K562 (cell line): ENCODE results near the gene VEGFA. TPM values are rescaled to one million over a fixed set of nuclear protein-coding genes. Genes with fewer than 3 reads are reported as not detected.

Experiments
- ARID2 ChIP-seq: fragments of 450-650 bp; IDR thresholded peaks from 2 replicates; pipeline ENCODE4 v1.6.1; 2017; ENCODE audit warnings: antibody characterized with exemption, mild to moderate bottlenecking
- HDAC2 ChIP-seq: fragments of 450-650 bp; IDR thresholded peaks from 2 replicates; pipeline ENCODE4 v1.6.1; 2016; ENCODE audit warnings: mild to moderate bottlenecking
- MAFG ChIP-seq: fragments of 450-650 bp; conservative IDR thresholded peaks from 2 replicates; pipeline ENCODE4 v1.6.1; 2016; ENCODE audit warnings: missing genetic modification characterization, missing compliant biosample characterization
- MCM5 ChIP-seq: fragments of 450-650 bp; IDR thresholded peaks from 2 replicates; pipeline ENCODE4 v1.6.1; 2016; ENCODE audit warnings: low read depth
- MEF2D ChIP-seq: conservative IDR thresholded peaks from 2 replicates; pipeline ENCODE4 v1.6.1; 2016; ENCODE audit warnings: low read depth, missing genetic modification characterization, missing compliant biosample characterization
- MEIS2 ChIP-seq: fragments of 450-650 bp; IDR thresholded peaks from 2 replicates; pipeline ENCODE4 v1.6.1; 2014; ENCODE audit warnings: mild to moderate bottlenecking; ENCODE audit not compliant: partially characterized antibody
- NCOA6 ChIP-seq: fragments of 450-650 bp; IDR thresholded peaks from 2 replicates; pipeline ENCODE4 v1.6.1; 2017; ENCODE audit warnings: mild to moderate bottlenecking
- PCBP2 ChIP-seq: fragments of 200-400 bp; formaldehyde crosslinking; IDR thresholded peaks from 2 replicates; pipeline ENCODE4 v1.6.1; 2018; ENCODE audit warnings: low read length, low read depth, mild to moderate bottlenecking, moderate library complexity; ENCODE audit not compliant: poor library complexity, severe bottlenecking
- POLR2A ChIP-seq: fragments of 450-650 bp; conservative IDR thresholded peaks from 2 replicates; pipeline ENCODE4 v1.6.1; 2016
- SPI1 ChIP-seq: IDR thresholded peaks from 2 replicates; pipeline ENCODE4 v1.6.1; 2011; ENCODE audit warnings: low read depth, low read length, control low read depth, borderline replicate concordance
- ZNF175 ChIP-seq: fragments of 200-800 bp; sonication (Bioruptor generic); IDR thresholded peaks from 2 replicates; pipeline ENCODE4 v1.6.1; 2016; ENCODE audit warnings: low read depth, mild to moderate bottlenecking, missing genetic modification characterization, missing compliant biosample characterization
- ZNF23 ChIP-seq: fragments of 250-450 bp; sonication (Bioruptor Pico); IDR thresholded peaks from 2 replicates; pipeline ENCODE4 v1.4.0; 2020; ENCODE audit warnings: mild to moderate bottlenecking
- ZNF408 ChIP-seq: fragments of 250-450 bp; sonication (Bioruptor Pico); IDR thresholded peaks from 2 replicates; pipeline ENCODE4 v1.4.0; 2020; ENCODE audit warnings: low read depth, mild to moderate bottlenecking, moderate library complexity
- polyA plus RNA-seq, 8 experiments: library from polyadenylated mRNA; depleted of rRNA in 4 of 8; stranded (reverse) in 5 of 8; unstranded in 3 of 8; fragments of >200 nt; fragmentation: Nextera tagmentation in 2 of 8; fragmentation: Illumina TruSeq in 1 of 8; extraction: Ambion mirVana in 2 of 8; extraction: Trizol in 1 of 8; gene quantifications; 2 replicates each; pipeline versions ENCODE4 v1.2.1 to v1.2.3, GENCODE V29; 2011 to 2014; ENCODE audit warnings: inconsistent platforms in 1 of 8, missing spikeins in 1 of 8
- total RNA-seq, 7 experiments: library from RNA; depleted of rRNA in 6 of 7; stranded (reverse); fragments of >200 nt in 6 of 7; fragmentation: Illumina TruSeq in 2 of 7; extraction: Trizol in 2 of 7; gene quantifications; 2 replicates each; pipeline versions ENCODE4 v1.2.1 to v1.2.3, GENCODE V29; 2011 to 2021; ENCODE audit warnings: low replicate concordance in 1 of 7
- TF ChIP-seq, protein P1 (sequence below), 2 experiments: fragments of 450-650 bp in 1 of 2; sonication (generic) in 1 of 2; formaldehyde crosslinking; conservative IDR thresholded peaks; 2 replicates each; pipeline versions ENCODE4 v1.4.0 to v1.8.1; 2020 to 2022; ENCODE audit warnings: mild to moderate bottlenecking in 1 of 2, missing genetic modification reagents in 1 of 2
- TF ChIP-seq, protein P2 (sequence below): IDR thresholded peaks from 3 replicates; pipeline ENCODE4 v1.6.1; 2011; ENCODE audit warnings: borderline replicate concordance, mild to moderate bottlenecking; ENCODE audit not compliant: insufficient read length, insufficient read depth
- TF ChIP-seq, protein P3 (sequence below): fragments of 450-650 bp; IDR thresholded peaks from 2 replicates; pipeline ENCODE4 v1.6.1; 2018; ENCODE audit warnings: mild to moderate bottlenecking, low read depth; ENCODE audit not compliant: partially characterized antibody
- TF ChIP-seq, protein P4 (sequence below): fragments of 250-450 bp; sonication (Bioruptor Pico); IDR thresholded peaks from 2 replicates; pipeline ENCODE4 v1.9.0; 2021; ENCODE audit warnings: mild to moderate bottlenecking
- TF ChIP-seq, protein P5 (sequence below): fragments of 250-450 bp; sonication (Bioruptor Pico); IDR thresholded peaks from 2 replicates; pipeline ENCODE4 v1.9.0; 2021; ENCODE audit warnings: mild to moderate bottlenecking, inconsistent platforms
- TF ChIP-seq, protein P6 (sequence below): sonication (generic); formaldehyde crosslinking; IDR thresholded peaks from 2 replicates; pipeline ENCODE4 v1.8.0; 2022; ENCODE audit warnings: mild to moderate bottlenecking, missing genetic modification reagents

VEGFA gene
- total and polyA plus RNA-seq, 9 of the 15 experiments (the other 6 are each of a cell fraction or from before 2014, with no cell fraction given), result 14.0 to 271 (median 124) TPM

DNA sequence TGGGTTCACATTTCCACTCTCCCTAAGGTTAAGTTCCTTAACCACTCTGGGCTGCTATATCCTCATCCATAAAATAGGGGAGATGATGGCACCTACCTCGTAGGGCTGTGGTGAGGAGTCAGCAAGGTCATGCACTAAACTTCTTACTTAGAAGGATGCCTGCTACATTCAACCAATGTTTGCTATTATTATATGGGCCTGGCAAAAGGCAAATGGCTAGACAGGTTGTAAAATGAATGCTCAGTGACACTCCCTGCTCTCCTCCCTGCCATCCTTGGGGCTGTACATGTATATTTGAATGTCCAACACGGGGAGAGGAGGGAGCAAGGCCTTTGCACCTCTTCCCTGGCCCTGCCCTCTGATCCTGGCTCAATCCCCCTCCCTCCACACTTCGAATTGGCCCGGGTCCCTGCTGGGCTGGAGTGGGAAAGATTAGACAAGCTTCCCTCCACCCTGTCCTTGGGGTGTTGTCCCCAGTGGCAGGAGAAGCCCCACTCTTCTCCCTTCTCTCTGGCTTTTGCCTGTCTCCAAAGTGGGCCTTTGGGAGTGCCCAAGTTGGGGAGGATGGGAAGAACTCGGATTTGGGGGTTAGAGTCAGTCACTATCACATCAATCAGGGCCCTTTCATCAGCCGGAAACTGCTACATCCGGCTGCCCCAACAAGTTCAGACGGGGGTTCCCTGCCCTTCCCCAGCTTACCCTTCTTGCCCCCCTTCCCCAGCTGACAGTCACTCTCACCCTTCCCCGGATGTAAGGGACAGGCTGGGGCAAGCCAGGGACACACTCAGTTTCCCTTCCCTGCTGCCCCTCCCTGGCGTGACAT is 36.3 kb upstream of the VEGFA start (continued):
- TF ChIP-seq, protein P1, sequence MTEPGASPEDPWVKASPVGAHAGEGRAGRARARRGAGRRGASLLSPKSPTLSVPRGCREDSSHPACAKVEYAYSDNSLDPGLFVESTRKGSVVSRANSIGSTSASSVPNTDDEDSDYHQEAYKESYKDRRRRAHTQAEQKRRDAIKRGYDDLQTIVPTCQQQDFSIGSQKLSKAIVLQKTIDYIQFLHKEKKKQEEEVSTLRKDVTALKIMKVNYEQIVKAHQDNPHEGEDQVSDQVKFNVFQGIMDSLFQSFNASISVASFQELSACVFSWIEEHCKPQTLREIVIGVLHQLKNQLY (CRISPR knock-in tag; conservative IDR thresholded peaks at IDR 0.05), result no peak
- TF ChIP-seq, protein P2, sequence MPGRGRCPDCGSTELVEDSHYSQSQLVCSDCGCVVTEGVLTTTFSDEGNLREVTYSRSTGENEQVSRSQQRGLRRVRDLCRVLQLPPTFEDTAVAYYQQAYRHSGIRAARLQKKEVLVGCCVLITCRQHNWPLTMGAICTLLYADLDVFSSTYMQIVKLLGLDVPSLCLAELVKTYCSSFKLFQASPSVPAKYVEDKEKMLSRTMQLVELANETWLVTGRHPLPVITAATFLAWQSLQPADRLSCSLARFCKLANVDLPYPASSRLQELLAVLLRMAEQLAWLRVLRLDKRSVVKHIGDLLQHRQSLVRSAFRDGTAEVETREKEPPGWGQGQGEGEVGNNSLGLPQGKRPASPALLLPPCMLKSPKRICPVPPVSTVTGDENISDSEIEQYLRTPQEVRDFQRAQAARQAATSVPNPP, result no peak
- no peak for TF ChIP-seq HDAC2
- no peak for TF ChIP-seq SPI1
- TF ChIP-seq MEIS2, result peak; percentile 64
- TF ChIP-seq POLR2A, result no peak
- TF ChIP-seq, protein P3, sequence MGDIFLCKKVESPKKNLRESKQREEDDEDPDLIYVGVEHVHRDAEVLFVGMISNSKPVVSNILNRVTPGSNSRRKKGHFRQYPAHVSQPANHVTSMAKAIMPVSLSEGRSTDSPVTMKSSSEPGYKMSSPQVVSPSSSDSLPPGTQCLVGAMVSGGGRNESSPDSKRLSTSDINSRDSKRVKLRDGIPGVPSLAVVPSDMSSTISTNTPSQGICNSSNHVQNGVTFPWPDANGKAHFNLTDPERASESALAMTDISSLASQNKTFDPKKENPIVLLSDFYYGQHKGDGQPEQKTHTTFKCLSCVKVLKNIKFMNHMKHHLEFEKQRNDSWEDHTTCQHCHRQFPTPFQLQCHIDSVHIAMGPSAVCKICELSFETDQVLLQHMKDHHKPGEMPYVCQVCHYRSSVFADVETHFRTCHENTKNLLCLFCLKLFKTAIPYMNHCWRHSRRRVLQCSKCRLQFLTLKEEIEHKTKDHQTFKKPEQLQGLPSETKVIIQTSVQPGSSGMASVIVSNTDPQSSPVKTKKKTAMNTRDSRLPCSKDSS, result no peak
- 0 out of 2 replicates have a peak, but pooled peaks have one; percentile 16 for TF ChIP-seq ZNF175 (CRISPR knock-in tag)
- TF ChIP-seq PCBP2, result no peak
- no peak for TF ChIP-seq MEF2D (tag)
- TF ChIP-seq, protein P4, sequence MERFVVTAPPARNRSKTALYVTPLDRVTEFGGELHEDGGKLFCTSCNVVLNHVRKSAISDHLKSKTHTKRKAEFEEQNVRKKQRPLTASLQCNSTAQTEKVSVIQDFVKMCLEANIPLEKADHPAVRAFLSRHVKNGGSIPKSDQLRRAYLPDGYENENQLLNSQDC (CRISPR knock-in tag), result no peak
- no peak for TF ChIP-seq ZNF408
- TF ChIP-seq ZNF23 (CRISPR knock-in tag), result no peak
- no peak for TF ChIP-seq NCOA6
- TF ChIP-seq, protein P5, sequence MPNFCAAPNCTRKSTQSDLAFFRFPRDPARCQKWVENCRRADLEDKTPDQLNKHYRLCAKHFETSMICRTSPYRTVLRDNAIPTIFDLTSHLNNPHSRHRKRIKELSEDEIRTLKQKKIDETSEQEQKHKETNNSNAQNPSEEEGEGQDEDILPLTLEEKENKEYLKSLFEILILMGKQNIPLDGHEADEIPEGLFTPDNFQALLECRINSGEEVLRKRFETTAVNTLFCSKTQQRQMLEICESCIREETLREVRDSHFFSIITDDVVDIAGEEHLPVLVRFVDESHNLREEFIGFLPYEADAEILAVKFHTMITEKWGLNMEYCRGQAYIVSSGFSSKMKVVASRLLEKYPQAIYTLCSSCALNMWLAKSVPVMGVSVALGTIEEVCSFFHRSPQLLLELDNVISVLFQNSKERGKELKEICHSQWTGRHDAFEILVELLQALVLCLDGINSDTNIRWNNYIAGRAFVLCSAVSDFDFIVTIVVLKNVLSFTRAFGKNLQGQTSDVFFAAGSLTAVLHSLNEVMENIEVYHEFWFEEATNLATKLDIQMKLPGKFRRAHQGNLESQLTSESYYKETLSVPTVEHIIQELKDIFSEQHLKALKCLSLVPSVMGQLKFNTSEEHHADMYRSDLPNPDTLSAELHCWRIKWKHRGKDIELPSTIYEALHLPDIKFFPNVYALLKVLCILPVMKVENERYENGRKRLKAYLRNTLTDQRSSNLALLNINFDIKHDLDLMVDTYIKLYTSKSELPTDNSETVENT (CRISPR knock-in tag), result no peak
- no peak for TF ChIP-seq ARID2
- TF ChIP-seq, protein P6, sequence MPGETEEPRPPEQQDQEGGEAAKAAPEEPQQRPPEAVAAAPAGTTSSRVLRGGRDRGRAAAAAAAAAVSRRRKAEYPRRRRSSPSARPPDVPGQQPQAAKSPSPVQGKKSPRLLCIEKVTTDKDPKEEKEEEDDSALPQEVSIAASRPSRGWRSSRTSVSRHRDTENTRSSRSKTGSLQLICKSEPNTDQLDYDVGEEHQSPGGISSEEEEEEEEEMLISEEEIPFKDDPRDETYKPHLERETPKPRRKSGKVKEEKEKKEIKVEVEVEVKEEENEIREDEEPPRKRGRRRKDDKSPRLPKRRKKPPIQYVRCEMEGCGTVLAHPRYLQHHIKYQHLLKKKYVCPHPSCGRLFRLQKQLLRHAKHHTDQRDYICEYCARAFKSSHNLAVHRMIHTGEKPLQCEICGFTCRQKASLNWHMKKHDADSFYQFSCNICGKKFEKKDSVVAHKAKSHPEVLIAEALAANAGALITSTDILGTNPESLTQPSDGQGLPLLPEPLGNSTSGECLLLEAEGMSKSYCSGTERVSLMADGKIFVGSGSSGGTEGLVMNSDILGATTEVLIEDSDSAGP (CRISPR knock-in tag), result no peak
- TF ChIP-seq MCM5, result no peak
- no peak for TF ChIP-seq MAFG (tag)
